PC-3 (cell line): ENCODE data around the gene TMEM168. TPM values are rescaled to one million over a fixed set of nuclear protein-coding genes. Genes with fewer than 3 reads are reported as not detected.

Experiments
- ATAC-seq: fragments of 200-7000 bp; cut with Tn5 transposase; 2 replicates; pipeline ENCODE4 v1.9.1; 2020; ENCODE audit warnings: mild to moderate bottlenecking, moderate library complexity
- BruUV-seq: library from RNA; stranded (reverse); fragments of 400-500 nt; replicated peaks from 2 replicates; lab custom pipeline; 2021; lab: Mats Ljungman, UMichigan
- CTCF ChIA-PET: fragments of 300-600 bp; sonication (Branson Sonifier 250); formaldehyde crosslinking; loops from one replicate; lab custom pipeline; 2022; ENCODE audit warnings: antibody characterized with exemption; lab: Charles Lee
- POLR2A ChIA-PET: fragments of 300-600 bp; sonication (Branson Sonifier 250); formaldehyde crosslinking; loops from one replicate; lab custom pipeline; 2022; ENCODE audit warnings: antibody characterized with exemption; ENCODE audit not compliant: unreplicated experiment; lab: Charles Lee
- DNase-seq: peaks from one replicate; pipeline ENCODE4 v3.0.0-alpha.2; 2015
- H2AFZ ChIP-seq: fragments of 300-600 bp; sonication (generic); 2 replicates; pipeline ENCODE4 v1.6.0; 2016; ENCODE audit warnings: antibody characterized with exemption, low read length
- H3F3A ChIP-seq: fragments of 300-600 bp; sonication (generic); one replicate; pipeline ENCODE4 v1.6.0; 2017; ENCODE audit warnings: antibody characterized with exemption, low read length, control low read depth, mild to moderate bottlenecking; ENCODE audit not compliant: unreplicated experiment
- H3K27ac ChIP-seq: fragments of 300-600 bp; sonication (generic); 2 replicates; pipeline ENCODE4 v1.5.1; 2016; ENCODE audit warnings: mild to moderate bottlenecking, low read length
- H3K27me3 ChIP-seq: fragments of 300-600 bp; sonication (generic); 2 replicates; pipeline ENCODE4 v1.6.1; 2016; ENCODE audit warnings: low read length, mixed read lengths
- H3K36me3 ChIP-seq: fragments of 300-600 bp; sonication (generic); 2 replicates; pipeline ENCODE4 v1.6.1; 2016; ENCODE audit warnings: low read depth, mixed run types, low read length, mixed read lengths
- H3K4me1 ChIP-seq: fragments of 300-600 bp; sonication (generic); 2 replicates; pipeline ENCODE4 v1.5.1; 2016; ENCODE audit warnings: low read length; ENCODE audit not compliant: insufficient read depth
- H3K4me2 ChIP-seq: fragments of 300-600 bp; sonication (generic); 2 replicates; pipeline ENCODE4 v1.6.0; 2016; ENCODE audit warnings: low read length
- H3K4me3 ChIP-seq: fragments of 300-600 bp; sonication (generic); 2 replicates; pipeline ENCODE4 v1.5.1; 2016; ENCODE audit warnings: mild to moderate bottlenecking, low read length, mixed read lengths
- H3K79me2 ChIP-seq: fragments of 300-600 bp; sonication (generic); 2 replicates; pipeline ENCODE4 v1.6.1; 2017; ENCODE audit warnings: low read length, mixed read lengths
- H3K9ac ChIP-seq: fragments of 300-600 bp; sonication (generic); 2 replicates; pipeline ENCODE4 v1.6.0; 2016; ENCODE audit warnings: mild to moderate bottlenecking, low read length
- H3K9me2 ChIP-seq: fragments of 300-600 bp; sonication (generic); replicated peaks from 2 replicates; pipeline ENCODE4 v1.6.1; 2016; ENCODE audit warnings: mixed run types, low read length, mixed read lengths
- H3K9me3 ChIP-seq: fragments of 300-600 bp; sonication (generic); 2 replicates; pipeline ENCODE4 v1.6.1; 2016; ENCODE audit warnings: low read length, mixed read lengths
- H4K20me1 ChIP-seq: fragments of 300-600 bp; sonication (generic); 2 replicates; pipeline ENCODE4 v1.6.1; 2016; ENCODE audit warnings: low read length, mixed read lengths
- EZH2 ChIP-seq: fragments of 300-600 bp; sonication (generic); IDR thresholded peaks from one replicate; pipeline ENCODE4 v1.6.1; 2017; ENCODE audit warnings: antibody characterized with exemption, mild to moderate bottlenecking, low read length; ENCODE audit not compliant: unreplicated experiment
- EZH2phosphoT487 ChIP-seq: fragments of 300-600 bp; sonication (generic); IDR thresholded peaks from 2 replicates; pipeline ENCODE4 v1.6.1; 2018; ENCODE audit warnings: mild to moderate bottlenecking, antibody characterized with exemption, low read length, borderline replicate concordance
- intact Hi-C: fragments of 100-400 bp; cut with micrococcal nuclease; formaldehyde crosslinking; loops from 2 replicates; pipeline ENCODE4 v1.9.0; 2023
- total RNA-seq: library from RNA; depleted of rRNA; stranded (reverse); fragments of >200 nt; gene quantifications from 2 replicates; pipeline ENCODE4 v1.2.3, GENCODE V29; 2014
- TF ChIP-seq, protein P1 (sequence below): fragments of 300-600 bp; sonication (generic); conservative IDR thresholded peaks from 2 replicates; pipeline ENCODE4 v1.5.1; 2017; ENCODE audit warnings: antibody characterized with exemption, low read depth, mild to moderate bottlenecking, low read length

The TMEM168 gene
- total RNA-seq, 1 experiment from 2014 or later: 19.8 TPM

DNA sequence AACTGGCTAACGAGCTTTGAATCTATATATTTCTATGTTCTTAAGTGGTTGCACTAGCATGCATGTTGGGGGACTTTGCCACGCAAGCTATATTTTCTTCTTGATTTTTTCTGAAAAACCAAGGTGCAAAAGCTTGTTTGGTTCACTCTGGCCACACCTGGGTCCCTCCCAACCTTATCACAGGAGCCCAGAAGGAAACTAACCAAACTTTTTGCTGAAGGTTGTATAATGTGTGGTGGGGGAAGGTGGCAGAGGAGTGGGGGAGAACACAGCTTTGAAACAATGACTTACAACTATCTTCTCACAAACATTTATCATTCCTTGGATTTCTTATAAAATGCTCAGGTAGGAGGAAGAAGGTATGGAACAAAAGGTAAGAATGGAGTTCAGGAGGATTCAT lies 75.3 kb downstream of the TMEM168 start:
- H3K27ac ChIP-seq: no peak overlapping the region
- ChIA-PET POLR2A (no interaction called here), CTCF (no interaction called here)
- no peaks in the 10 kb centered on the region for H3K4me1 ChIP-seq
- TF ChIP-seq EZH2phosphoT487: no peak
- no peak for TF ChIP-seq EZH2
- TF ChIP-seq, protein P1, sequence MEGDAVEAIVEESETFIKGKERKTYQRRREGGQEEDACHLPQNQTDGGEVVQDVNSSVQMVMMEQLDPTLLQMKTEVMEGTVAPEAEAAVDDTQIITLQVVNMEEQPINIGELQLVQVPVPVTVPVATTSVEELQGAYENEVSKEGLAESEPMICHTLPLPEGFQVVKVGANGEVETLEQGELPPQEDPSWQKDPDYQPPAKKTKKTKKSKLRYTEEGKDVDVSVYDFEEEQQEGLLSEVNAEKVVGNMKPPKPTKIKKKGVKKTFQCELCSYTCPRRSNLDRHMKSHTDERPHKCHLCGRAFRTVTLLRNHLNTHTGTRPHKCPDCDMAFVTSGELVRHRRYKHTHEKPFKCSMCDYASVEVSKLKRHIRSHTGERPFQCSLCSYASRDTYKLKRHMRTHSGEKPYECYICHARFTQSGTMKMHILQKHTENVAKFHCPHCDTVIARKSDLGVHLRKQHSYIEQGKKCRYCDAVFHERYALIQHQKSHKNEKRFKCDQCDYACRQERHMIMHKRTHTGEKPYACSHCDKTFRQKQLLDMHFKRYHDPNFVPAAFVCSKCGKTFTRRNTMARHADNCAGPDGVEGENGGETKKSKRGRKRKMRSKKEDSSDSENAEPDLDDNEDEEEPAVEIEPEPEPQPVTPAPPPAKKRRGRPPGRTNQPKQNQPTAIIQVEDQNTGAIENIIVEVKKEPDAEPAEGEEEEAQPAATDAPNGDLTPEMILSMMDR: no peak
- H3K36me3 ChIP-seq: no peaks in the 10 kb centered on the region
- H2AFZ ChIP-seq: no peak overlapping the region
- no peaks in the 10 kb centered on the region for H3K79me2 ChIP-seq
- H3K27me3 ChIP-seq: no peaks in the 10 kb centered on the region
- intact Hi-C loops: no loop called here
- H3F3A ChIP-seq: no peaks in the 10 kb centered on the region
- ATAC-seq (no peak), DNase-seq (no peak)
- BruUV-seq: no TSS peak
- H3K9me2 ChIP-seq: no peaks in the 10 kb centered on the region
- H3K4me2 ChIP-seq: no peak overlapping the region
- H3K4me3 ChIP-seq: no peak overlapping the region
- H4K20me1 ChIP-seq: no peaks in the 10 kb centered on the region
- no peak overlapping the region for H3K9ac ChIP-seq
- H3K9me3 ChIP-seq: no peaks in the 10 kb centered on the region
